ENCODE data around the gene TP53TG5. TPM values are rescaled to one million over a fixed set of nuclear protein-coding genes. Genes with fewer than 3 reads are reported as not detected.

TP53TG5 gene
- total RNA-seq, 4 donors from 2014 or later: not detected

DNA sequence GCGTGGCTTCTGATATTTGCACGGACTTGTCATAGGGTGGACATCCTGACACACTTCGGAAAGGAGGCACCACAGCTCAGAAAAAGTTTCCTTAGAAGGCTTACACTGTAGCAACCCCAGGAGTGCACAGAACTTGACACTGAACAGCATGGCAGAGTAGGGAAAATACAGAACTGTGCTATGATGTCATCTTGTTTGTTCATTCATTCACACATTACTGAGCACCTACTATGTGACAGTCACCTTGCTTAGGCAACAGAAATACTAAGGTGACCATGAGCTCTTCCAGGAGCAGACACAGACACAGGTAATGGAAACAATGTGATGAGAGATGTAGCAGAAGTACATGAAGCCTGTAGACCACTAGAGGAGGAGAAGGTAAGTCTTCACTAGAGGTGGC is 35.4 kb upstream of the TP53TG5 start:
- WGBS, 2 donors: 60 to 79% methylated on average over 3 of the region's 3 CpGs
- intact Hi-C loops (cut with DNase I): no loop called here

DNA sequence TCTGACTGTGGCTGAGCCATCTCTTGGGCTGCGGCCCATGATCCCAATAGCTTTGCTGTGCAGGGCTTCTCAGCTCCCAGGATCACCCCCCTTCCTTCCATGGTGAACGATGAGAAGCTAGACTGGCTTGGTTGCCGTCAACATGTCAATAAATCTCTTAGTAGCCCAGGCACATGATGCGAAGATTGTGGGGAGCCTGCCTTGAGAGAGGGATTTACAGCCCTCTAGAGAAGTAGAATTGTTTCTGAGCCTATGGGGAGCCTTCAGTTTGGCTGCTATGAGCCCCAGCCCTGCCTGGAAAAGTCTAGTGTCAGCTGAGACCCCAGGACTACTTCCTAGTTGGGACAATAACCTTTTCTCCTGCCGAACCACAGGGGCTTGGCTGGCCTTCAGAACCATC is 34.5 kb upstream of the TP53TG5 start:
- H3K9me3 ChIP-seq: no peaks in the 10 kb centered on the region
- peaks cover 0 to 45% (median 5%) of the 10 kb centered on the region in 3 donors for H3K36me3 ChIP-seq
- no peaks in the 10 kb centered on the region for H3K27me3 ChIP-seq
- no peak for DNase-seq
- 75 to 87% methylated on average over 4 of the region's 5 CpGs for WGBS, 2 donors
- TF ChIP-seq, protein P1, sequence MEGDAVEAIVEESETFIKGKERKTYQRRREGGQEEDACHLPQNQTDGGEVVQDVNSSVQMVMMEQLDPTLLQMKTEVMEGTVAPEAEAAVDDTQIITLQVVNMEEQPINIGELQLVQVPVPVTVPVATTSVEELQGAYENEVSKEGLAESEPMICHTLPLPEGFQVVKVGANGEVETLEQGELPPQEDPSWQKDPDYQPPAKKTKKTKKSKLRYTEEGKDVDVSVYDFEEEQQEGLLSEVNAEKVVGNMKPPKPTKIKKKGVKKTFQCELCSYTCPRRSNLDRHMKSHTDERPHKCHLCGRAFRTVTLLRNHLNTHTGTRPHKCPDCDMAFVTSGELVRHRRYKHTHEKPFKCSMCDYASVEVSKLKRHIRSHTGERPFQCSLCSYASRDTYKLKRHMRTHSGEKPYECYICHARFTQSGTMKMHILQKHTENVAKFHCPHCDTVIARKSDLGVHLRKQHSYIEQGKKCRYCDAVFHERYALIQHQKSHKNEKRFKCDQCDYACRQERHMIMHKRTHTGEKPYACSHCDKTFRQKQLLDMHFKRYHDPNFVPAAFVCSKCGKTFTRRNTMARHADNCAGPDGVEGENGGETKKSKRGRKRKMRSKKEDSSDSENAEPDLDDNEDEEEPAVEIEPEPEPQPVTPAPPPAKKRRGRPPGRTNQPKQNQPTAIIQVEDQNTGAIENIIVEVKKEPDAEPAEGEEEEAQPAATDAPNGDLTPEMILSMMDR (IDR thresholded peaks at IDR 0.05): no peak
- no peak for TF ChIP-seq POLR2A (IDR thresholded peaks at IDR 0.05)
- H3K27ac ChIP-seq: no peak overlapping the region
- no peak overlapping the region for H3K4me3 ChIP-seq
- peaks cover 14 to 34% (median 18%) of the 10 kb centered on the region in 3 donors for H3K4me1 ChIP-seq
- intact Hi-C loops (cut with DNase I): no loop called here

More for the DNA sequence above, 35.4 kb upstream of the TP53TG5 start:
- Histone ChIP-seq H3K36me3 (peaks cover 0 to 46% (median 5%) of the 10 kb centered on the region in 3 donors), H3K27me3 (no peaks in the 10 kb centered on the region), H3K4me3 (no peak overlapping the region), H3K4me1 (peaks cover 14 to 34% (median 16%) of the 10 kb centered on the region in 3 donors), H3K9me3 (no peaks in the 10 kb centered on the region), H3K27ac (no peak overlapping the region)
- no peak for DNase-seq
- TF ChIP-seq POLR2A (IDR thresholded peaks at IDR 0.05): no peak
- TF ChIP-seq, protein P1 (IDR thresholded peaks at IDR 0.05): no peak

DNA sequence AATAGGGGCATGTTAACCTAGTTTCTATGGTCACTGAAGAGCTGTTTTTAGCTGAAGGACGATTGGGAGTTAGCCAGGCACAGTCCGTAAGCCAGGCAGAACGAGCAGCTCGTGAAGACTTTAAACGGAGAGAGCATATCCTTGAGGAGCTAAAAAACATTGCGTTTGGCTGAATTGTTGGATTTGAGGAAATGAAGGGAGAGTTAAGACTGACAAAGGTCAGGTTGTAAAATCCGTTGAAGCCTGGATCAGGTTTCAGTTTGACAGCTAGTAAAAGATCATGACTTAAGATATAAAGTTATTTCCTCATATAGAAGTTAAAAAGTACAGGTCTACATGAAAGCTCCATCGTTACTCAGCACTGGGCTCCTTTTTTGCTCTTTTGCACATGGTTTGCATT is 32.8 kb upstream of the TP53TG5 start:
- Histone ChIP-seq H3K4me3 (no peak overlapping the region), H3K4me1 (peaks cover under 1 to 32% (median 8%) of the 10 kb centered on the region in 3 donors), H3K36me3 (peaks cover 0 to 45% (median 5%) of the 10 kb centered on the region in 3 donors), H3K27me3 (no peaks in the 10 kb centered on the region), H3K9me3 (no peaks in the 10 kb centered on the region), H3K27ac (no peak overlapping the region)
- WGBS, 2 donors: 74 to 87% methylated on average over 8 of the region's 8 CpGs
- DNase-seq: no peak
- TF ChIP-seq POLR2A (IDR thresholded peaks at IDR 0.05): no peak
- TF ChIP-seq, protein P1 (IDR thresholded peaks at IDR 0.05): no peak
- intact Hi-C loops (cut with DNase I): no loop called here

DNA sequence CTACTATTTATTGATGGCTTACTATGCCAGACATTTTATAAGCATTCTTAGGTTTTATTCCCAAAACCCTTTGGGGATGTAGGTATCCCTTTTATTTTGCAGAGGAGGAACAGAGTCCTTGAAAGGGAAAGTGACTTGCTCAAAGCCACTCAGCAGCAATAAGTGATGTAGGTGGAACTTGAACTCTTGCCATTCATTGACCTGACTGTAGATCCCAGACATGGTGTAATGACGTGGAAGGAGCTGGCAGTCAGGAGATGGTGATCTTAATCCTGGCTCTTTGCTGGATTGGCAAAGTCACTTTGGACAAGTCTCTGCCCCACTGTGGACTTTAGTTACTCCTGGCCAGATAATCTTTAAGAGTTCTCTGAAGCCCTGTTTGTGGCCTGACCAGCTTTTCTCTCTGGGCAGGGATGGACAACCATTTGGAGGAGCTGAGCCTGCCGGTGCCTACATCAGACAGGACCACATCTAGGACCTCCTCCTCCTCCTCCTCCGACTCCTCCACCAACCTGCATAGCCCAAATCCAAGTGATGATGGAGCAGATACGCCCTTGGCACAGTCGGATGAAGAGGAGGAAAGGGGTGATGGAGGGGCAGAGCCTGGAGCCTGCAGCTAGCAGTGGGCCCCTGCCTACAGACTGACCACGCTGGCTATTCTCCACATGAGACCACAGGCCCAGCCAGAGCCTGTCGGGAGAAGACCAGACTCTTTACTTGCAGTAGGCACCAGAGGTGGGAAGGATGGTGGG is 31.6 kb upstream of the TP53TG5 start:
- TF ChIP-seq POLR2A (IDR thresholded peaks at IDR 0.05): no peak
- TF ChIP-seq, protein P1 (IDR thresholded peaks at IDR 0.05): no peak
- WGBS, 2 donors: 67 to 85% methylated on average over 1 to 3 of the region's 7 CpGs

DNA sequence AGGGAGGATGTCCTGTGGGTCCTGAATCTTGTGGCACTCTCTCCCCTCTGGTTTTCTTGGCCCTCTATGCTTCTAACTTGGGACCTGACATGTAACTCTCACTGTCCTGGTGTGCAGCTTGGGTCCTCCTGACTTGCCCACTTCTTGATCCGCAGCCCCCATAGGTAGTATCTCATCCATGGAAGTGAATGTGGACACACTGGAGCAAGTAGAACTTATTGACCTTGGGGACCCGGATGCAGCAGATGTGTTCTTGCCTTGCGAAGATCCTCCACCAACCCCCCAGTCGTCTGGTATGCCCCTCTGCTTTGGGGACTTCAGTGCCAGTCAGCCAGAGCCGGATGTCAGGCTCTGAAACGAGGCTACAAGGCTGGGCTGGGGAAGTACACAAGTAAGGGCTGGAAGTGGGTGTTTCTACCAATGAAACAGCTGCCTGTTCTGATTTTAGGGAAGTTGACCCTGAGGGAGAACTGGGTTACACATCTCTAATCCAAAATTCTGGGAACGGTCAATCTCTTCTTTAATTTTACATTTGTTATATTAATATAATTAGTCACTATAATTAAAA is 30.6 kb upstream of the TP53TG5 start:
- Histone ChIP-seq H3K4me1 (peaks cover 7 to 33% (median 11%) of the 10 kb centered on the region in 3 donors), H3K27me3 (no peaks in the 10 kb centered on the region), H3K9me3 (no peaks in the 10 kb centered on the region), H3K36me3 (peaks cover 0 to 45% (median 5%) of the 10 kb centered on the region in 3 donors), H3K4me3 (peak overlapping the region in 3 of 4 donors; percentile 83 to 88 (median 85)), H3K27ac (peak overlapping the region; percentile 86 to 95 (median 93))
- intact Hi-C loops (cut with DNase I): no loop called here
- TF ChIP-seq POLR2A (IDR thresholded peaks at IDR 0.05): no peak
- TF ChIP-seq, protein P1 (IDR thresholded peaks at IDR 0.05): no peak
- 68 to 77% methylated on average over 6 to 7 of the region's 7 CpGs for WGBS, 2 donors
- DNase-seq: no peak

More for the DNA sequence above, 31.6 kb upstream of the TP53TG5 start:
- Histone ChIP-seq H3K4me3 (no peak overlapping the region), H3K4me1 (peaks cover 7 to 33% (median 11%) of the 10 kb centered on the region in 3 donors), H3K36me3 (peaks cover 0 to 45% (median 5%) of the 10 kb centered on the region in 3 donors), H3K27ac (peak overlapping the region in 1 of 4 donors; percentile 92), H3K27me3 (no peaks in the 10 kb centered on the region), H3K9me3 (no peaks in the 10 kb centered on the region)
- intact Hi-C loops (cut with DNase I): no loop called here
- DNase-seq: no peak

Measured in esophagus squamous epithelium (tissue), 5 donors.